Measurements from ENCODE around the gene PLEKHA5.
"Not testable (repeated sequence)": the region's sequence is repeated elsewhere in the genome, so short reads cannot be mapped to it uniquely, and the experiment has no call there.

Gene PLEKHA5, protein sequence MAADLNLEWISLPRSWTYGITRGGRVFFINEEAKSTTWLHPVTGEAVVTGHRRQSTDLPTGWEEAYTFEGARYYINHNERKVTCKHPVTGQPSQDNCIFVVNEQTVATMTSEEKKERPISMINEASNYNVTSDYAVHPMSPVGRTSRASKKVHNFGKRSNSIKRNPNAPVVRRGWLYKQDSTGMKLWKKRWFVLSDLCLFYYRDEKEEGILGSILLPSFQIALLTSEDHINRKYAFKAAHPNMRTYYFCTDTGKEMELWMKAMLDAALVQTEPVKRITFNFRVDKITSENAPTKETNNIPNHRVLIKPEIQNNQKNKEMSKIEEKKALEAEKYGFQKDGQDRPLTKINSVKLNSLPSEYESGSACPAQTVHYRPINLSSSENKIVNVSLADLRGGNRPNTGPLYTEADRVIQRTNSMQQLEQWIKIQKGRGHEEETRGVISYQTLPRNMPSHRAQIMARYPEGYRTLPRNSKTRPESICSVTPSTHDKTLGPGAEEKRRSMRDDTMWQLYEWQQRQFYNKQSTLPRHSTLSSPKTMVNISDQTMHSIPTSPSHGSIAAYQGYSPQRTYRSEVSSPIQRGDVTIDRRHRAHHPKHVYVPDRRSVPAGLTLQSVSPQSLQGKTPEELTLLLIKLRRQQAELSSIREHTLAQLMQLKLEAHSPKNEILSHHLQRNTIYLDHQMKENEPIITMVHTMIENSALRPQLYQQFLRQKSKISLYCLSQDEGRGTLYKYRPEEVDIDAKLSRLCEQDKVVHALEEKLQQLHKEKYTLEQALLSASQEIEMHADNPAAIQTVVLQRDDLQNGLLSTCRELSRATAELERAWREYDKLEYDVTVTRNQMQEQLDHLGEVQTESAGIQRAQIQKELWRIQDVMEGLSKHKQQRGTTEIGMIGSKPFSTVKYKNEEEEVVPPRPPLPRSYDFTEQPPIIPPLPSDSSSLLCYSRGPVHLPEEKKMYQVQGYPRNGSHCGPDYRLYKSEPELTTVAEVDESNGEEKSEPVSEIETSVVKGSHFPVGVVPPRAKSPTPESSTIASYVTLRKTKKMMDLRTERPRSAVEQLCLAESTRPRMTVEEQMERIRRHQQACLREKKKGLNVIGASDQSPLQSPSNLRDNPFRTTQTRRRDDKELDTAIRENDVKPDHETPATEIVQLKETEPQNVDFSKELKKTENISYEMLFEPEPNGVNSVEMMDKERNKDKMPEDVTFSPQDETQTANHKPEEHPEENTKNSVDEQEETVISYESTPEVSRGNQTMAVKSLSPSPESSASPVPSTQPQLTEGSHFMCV

DNA sequence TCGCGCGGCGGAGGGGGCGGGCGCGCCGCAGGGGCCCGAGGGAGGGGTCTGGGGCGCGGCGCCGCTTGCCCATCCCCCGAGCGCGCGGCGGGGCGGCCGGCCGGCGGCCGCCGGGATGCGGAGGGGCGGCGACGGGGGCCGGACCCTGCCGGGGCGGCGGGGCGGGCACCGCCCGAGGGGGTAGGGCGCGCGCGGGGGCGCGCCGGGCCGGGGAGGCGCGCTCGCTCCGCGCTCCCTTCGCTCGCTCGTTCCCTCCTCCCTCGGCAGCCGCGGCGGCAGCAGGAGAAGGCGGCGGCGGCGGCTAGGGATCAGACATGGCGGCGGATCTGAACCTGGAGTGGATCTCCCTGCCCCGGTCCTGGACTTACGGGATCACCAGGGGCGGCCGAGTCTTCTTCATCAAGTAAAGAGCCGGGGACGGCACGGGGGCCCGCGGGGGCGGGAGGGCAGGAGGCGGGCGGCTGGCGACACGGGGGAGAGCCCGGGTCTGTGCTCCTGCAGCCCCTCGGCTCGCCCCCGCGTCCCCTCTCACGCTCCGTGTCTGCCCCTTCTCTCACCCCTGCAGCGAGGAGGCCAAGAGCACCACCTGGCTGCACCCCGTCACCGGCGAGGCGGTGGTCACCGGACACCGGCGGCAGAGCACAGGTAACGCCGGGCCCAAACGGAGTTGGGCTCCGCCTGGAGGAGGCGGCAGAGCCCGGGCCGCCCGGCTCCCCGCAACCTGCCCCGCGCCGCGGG is at the start of gene PLEKHA5:
PLEKHA5 (plus strand) TSS at position 248 of the 738 bp plus-strand sequence; CDS start at position 315, 67 bp downstream.
- DNase-seq (ENCODE audit: low read depth), result peak; percentile 7

DNA sequence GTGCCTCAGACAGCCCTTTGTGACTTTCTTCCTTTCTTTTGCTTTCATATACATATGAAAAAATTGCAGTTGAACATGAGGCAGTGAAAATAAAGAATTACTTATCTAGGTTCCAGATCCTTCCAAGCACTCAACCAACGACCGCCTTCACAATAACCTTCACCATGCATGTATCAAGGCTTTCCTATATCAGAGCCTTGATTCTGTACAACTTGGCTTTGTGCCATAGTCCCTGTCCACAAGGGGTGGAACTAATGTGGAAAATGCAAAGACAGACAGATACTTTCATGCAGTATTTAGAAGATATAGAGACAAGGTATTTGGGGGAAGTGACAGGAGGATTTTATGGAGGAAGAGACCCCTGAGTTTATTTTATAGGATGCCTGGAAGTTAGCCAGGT is 48.6 kb upstream of the PLEKHA5 start:
- DNase-seq (ENCODE audit: low read depth), result no peak

DNA sequence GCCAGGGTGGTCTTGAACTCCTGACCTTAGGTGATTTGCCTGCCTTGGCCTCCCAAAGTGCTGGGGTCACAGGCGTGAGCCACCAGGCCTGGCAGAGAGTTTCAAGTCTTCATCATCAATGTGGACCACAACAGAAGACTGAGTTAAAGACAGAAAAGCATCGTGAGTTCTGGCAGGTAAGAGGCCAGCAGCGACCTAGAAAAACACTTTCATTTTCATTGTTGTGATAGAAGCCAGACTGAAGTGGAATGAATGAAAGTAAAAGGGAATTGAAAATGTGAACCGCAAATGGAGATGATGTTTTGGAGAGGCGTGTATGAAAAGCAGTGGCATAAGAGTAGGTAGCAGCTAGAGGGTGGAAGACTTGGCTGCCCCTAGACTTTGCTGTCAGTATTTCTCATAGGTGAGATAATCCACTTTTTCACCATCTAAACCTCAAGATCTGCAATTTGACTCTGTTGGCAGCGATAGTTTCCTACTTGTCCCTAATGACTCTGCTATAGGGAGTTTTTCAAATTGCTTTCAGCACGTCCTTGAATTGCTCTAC is 47.1 kb upstream of the PLEKHA5 start:
- no peak for DNase-seq (ENCODE audit: low read depth)

DNA sequence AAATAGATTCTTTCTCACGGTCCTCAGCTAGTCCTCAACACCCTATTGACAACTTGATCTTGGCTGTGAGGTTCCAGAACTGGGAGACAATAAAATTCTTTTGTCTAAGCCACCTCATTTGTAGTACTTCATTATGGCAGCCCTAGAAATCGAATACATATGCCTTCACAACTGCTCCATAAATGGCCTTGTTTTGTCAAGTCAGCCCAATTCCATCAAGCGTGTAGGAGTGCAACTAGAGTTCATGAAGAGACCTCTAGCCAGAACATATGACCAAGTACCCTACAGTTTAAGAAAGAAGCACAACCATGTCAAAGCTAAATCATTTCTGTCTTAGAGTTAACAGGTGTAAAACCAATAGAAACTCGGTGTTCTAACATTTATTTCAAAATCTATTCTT is 45.0 kb upstream of the PLEKHA5 start:
- no peak for DNase-seq (ENCODE audit: low read depth)

DNA sequence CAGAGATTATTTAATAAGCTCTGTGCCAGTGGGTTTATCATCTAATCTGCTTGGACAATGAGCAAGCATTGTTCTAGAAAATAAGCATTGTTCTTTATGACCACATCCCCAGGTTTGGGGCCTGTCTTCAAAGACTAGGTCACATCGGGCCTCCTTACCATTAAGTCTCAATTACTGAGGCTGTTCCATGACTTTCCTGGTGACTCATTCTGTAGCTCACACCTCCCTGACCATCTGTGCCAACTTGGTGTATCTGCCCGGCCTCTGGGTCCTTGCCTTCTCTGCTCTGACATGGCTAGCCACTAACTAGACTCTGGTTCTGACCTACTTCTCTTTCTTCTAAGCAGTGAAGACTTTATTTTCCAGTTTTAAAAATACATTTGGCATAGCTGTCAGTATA is 44.4 kb upstream of the PLEKHA5 start:
- DNase-seq (ENCODE audit: low read depth), result no peak

DNA sequence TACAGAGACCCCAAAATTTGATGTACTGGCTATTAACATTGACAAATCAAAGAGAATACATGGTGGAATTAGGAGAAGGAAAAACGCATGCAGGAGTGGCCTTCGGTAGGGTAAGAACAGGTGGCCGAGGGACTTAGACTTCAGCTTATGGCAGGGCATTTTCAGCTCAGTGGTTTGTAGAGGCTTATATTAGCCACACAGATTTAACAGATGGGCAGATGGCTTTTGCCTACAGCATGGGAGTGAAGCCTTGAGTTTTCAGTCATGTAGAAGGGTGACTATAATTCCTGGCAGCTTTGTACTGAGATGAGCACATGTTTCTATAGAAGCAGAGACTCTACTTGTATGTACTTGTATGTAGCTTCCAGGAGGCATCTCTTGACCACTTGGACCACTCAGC is 40.9 kb upstream of the PLEKHA5 start:
- DNase-seq (ENCODE audit: low read depth), result no peak

DNA sequence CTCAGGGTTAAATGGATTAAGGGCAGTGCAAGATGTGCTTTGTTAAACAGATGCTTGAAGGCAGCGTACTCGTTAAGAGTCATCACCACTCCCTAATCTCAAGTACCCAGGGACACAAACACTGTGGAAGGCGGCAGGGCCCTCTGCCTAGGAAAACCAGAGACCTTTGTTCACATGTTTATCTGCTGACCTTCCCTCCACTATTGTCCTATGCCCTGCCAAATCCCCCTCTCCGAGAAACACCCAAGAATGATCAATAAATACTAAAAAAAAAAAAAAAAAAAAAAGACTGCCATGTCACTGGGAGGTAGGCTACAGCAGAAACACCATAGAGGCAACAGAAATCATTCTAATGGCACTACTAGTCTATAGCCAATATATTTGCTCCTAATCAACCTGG is 37.1 kb upstream of the PLEKHA5 start:
- DNase-seq (ENCODE audit: low read depth), result not testable (repeated sequence)

DNA sequence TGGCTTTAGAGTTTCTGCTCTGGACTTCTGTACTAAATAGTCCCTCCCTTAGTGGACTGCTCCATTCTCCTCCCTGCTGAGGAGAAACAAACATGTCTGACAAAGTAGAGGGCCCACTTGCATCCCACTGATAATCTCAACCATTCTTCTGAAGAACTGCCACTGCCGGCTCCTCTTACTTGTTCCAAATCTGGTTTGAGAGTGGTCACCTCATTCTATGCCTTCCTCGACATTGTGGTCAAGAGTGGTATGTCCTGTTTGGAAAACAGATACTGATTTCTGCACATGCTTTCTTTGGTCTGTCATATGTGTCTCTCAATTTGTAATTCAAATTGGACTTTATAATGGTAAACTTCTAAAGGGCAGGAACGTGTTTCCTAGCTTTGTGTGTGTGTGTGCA is 36.3 kb upstream of the PLEKHA5 start:
- DNase-seq (ENCODE audit: low read depth), result no peak

DNA sequence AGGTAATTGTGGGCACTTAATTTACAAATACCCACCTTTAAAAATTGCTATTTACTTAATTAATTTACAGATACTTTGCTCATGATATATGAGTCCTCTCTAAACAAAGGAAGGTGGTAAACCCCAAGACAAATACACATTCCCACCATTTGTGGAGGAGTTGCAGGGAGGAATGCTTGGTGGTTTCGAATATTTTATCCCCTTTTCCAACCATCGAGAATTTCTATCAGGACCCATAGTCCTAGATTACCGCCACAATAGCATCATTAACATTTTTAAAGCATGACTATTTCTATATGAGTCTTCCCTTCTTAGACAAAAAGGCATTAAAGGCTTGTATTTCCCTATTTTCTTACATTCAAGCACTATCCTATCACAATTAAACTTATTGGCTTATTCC is 34.2 kb upstream of the PLEKHA5 start:
- DNase-seq (ENCODE audit: low read depth), result no peak

DNA sequence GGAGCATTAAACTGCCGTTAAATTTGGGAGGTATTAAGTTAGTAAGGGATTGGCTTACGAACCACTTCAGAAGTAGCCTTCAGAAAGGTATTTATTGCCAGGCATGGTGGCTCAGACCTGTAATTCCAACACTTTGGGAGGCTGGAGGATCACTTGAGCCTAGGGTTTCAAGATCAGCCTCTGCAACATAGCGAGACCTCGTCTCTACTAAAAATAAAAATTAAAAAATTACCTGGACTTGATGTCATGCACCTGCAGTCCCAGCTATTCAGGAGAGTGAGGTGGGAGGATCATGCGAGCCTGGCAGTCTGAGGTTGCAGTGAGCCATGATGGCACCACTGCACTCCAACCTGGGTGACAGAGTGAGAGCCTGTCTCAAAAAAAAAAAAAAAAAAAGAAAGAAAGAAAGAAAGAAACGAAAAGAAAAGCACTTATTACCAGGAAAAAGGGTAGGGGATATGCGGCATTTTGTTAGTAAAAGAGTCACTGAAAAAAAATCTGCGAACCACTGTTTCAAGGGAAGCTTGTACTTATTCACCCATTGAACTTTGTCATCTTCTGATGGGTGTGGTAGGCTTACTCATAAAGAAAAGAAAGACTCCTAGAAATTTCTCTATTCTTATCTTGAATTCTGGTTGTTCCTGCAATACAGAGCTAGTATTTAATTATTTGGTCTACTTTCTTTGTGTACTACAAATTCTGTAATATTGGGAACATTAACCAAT is 33.6 kb upstream of the PLEKHA5 start:
- DNase-seq (ENCODE audit: low read depth), result no peak

DNA sequence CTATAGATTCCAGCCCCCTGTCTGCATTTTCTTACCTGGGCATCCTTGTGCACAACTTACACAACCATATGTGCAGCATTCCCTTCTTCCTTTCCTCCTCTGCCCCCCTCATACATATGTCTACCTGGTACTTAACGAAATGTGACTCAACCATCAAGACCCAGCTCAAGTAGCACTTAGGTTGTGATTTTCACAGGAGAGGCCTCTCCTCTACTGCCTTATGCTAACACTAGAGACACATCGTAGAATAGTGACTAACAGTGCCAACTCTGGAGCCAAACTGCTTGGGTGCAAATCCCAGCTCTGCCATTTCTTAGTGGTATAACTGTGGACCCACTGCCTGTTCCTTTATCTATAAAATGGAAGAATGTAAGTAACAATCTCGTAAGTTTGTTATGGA is 24.1 kb upstream of the PLEKHA5 start:
- no peak for DNase-seq (ENCODE audit: low read depth)

DNA sequence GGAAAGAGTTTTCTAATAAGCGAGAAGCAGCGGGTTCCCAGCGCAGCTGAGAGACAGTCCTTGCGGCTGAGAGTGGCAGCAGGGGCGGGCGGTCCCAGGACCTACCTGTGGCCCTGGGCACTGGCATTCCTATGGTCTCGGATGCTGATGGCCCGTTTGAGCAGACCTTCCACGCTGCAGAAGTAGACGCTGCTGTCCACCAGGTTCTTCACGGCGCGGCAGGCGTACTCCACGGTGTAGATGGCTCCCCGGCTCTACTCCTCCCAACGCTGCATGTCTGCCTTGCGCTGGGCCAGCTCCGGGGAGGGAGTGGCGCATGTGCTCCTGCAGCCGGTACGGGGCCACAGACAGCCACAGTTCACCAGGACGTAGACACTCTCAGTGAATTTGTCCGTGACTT is 21.8 kb upstream of the PLEKHA5 start:
- DNase-seq (ENCODE audit: low read depth), result no peak

DNA sequence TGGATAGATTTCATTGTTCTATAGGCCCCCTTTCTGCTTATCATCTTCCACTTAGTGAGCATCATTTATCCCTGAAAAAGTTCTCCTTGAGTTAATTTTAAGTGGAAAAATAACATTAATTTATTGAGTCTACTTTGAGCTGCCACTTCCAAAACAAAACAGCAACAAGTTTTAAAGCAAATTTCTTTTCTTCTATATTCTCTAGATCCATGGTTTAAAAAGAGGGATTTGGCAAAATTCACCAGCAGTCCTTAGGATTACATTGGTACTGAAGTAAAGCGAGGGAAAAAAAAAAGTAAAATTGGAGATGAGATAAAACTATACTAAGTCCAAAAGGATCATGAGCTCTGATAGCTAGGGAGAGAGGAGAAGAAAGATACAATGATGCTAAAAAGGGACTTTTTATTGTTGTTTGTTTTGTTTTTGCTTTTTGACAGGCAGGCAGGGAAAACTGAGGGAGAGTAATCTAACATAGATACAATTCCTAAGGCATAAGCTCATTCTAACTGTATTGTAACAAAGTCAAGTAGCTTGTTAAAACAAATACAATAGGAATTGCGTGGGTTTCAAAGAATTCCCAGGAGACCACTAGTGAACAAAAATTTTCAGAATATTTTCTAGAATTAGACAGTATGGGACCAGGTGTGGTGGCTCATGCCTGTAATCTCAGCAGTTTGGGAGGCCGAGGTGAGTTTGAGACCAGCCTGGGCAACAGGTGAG is 19.2 kb upstream of the PLEKHA5 start:
- no peak for DNase-seq (ENCODE audit: low read depth)

DNA sequence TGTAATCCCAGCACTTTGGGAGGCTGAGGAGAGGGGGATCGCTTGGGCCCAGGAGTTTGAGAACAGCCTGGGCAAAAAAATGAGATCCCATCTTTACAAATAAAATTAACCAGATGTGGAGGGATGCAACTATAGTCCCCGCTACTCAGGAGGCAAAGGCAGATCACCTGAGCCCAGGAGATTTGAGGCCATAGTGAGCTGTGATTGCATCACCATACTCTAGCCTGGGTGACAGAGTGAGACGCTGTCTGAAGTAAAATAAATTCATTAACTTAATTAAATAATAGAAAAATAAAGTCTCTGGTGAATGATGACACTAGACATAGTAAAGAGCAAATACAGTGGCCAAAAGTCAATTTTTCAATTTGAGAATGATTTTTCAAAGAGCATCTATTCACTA is 16.1 kb upstream of the PLEKHA5 start:
- DNase-seq (ENCODE audit: low read depth), result no peak

DNA sequence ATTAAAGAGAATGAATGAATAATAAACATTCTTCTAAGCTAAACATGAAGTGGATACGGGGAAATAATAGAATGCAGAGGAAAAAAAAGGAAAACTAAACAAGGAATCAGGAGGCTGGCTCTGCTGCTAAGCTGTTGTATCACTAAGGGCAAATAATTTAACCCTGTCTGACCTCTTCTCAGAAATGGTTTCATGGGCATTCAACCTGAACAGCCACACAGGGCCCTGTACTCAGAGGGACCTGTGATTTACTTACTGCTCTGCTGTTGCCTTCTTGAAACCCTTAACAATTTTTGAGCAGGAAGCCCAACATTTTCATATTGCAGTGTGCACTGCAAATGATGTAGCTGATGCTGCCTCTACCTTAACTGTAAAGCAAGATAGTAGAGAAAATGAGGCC is 14.2 kb upstream of the PLEKHA5 start:
- no peak for DNase-seq (ENCODE audit: low read depth)

DNA sequence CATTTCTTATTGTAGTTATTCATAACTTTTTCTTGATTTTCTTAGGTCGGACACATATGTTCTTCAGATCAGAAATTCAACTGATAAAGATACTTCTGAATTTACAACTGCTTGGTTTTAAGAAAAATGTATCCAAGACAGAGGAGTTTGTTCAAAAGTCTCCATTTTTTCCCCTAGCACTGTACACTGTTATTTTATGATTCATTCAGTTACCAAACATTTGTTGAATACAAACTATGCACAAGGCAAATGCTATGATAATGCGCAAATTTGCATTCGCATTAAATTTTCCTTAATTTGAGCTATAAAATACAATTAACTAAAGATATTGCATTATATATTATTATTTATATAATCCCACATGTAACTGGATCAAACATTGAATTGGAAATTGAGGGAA is 10.1 kb upstream of the PLEKHA5 start:
- DNase-seq (ENCODE audit: low read depth), result no peak

DNA sequence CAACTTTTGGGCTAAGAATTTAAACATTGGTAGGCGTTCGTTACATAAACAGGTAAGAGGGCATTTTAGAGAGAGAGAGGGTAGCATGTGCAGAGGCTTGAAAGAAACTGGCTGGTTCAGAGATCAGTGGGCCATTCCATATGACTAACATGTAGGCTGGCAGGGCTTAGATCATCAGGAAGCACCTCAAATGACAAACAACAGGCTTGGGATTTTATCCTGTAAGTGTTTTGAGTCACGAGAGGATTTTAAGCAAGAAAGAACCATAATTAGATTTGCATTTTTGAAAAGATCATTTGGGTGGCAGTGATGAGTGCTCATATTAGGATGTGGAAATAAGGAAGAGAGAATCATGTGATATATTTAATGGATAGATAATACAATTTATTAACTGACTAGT is 8.7 kb upstream of the PLEKHA5 start:
- no peak for DNase-seq (ENCODE audit: low read depth)

DNA sequence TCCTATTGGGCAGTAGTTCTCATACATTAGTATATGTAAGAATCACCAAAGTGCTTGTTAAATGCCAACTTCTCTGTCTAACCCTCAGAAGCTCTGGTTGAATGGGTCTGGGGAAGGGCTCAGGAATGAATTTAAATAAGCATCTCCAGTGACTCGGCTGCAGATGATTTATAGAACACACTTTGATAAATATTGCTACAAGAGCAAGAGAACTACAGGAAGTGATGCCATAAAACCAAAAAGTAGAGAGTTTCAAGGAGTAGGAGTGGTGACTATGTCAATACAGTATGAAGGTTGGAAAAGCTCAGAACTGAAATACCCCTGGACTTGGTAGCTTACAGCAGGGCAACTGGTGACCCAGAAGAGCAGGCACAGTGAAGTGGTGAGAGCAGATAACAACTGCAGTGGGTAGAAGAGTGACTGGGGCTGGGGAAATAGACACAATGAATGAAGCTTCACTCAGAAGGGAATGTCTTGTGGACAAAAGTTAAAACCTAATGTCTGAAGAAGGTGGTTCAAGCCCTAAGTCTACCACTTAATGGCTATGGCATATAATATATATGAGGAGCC is 8.0 kb upstream of the PLEKHA5 start:
- DNase-seq (ENCODE audit: low read depth), result no peak

DNA sequence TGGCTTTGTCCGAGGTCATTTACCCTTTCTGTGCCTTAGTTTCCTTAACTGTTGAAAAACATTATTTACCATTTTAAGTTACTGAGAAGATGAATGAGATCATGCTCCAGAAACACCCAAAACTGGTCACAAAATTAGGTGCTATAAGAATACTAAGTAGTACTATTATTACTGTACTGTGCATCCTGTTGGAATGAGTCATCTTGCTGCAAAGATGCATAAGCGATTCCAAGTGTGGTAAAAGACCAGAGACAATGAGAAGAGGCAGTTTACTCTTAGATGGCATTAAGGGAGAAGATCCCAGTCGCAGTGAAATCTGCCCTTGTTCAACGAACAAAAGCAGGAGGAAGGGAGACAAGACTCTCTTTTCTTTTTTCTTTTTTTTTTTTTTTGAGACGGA is 4.2 kb upstream of the PLEKHA5 start:
- DNase-seq (ENCODE audit: low read depth), result no peak

DNA sequence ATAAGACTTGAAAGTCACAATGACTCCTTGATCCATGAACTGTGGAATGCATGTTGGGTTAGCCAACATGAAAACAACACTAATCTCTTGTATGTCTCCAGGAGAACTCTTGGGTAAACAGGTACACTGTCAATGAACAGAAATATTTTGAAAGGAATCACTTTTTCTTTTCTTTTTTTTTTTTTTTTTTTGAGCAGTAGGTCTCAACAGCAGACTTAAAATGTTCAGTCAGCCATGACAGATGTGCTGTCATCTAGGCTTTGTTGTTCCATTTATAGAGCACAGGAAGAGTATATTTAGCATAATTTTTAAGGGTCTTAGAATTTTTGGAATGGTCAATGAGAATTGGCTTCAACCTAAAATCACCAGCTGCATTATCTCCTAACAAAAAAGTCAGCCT is 2.3 kb upstream of the PLEKHA5 start:
- no peak for DNase-seq (ENCODE audit: low read depth)
